Fibroblast of pulmonary artery (primary cell): ENCODE results near the gene CCZ1.
"Not testable (repeated sequence)": the region's sequence is repeated elsewhere in the genome, so short reads cannot be mapped to it uniquely, and the experiment has no call there.

ENCODE experiments used
- DNase-seq: peaks from one replicate; pipeline ENCODE4 v3.0.0-alpha.2; 2010; ENCODE audit warnings: low read depth
- H3K4me3 ChIP-seq: replicated peaks from 2 replicates; pipeline ENCODE4 v1.5.1; 2011; ENCODE audit warnings: low read depth, mild to moderate bottlenecking, control low read depth, low read length, moderate library complexity
- TF ChIP-seq, protein P1 (sequence below): IDR thresholded peaks from 2 replicates; pipeline ENCODE4 v1.5.1; 2011; ENCODE audit warnings: mild to moderate bottlenecking, control low read depth, low read length, inconsistent platforms; ENCODE audit errors: missing control alignments

Gene CCZ1

GRCh38 chr7:5898480-5899224 lies at the start of gene CCZ1:
Gene CCZ1 (plus strand): TSS chr7:5898733. CDS start chr7:5898800, 67 bp downstream.
- H3K4me3 ChIP-seq, result peak within 1 kb of the TSS; percentile 51
- DNase-seq, result peak; percentile 49
- TF ChIP-seq, protein P1, sequence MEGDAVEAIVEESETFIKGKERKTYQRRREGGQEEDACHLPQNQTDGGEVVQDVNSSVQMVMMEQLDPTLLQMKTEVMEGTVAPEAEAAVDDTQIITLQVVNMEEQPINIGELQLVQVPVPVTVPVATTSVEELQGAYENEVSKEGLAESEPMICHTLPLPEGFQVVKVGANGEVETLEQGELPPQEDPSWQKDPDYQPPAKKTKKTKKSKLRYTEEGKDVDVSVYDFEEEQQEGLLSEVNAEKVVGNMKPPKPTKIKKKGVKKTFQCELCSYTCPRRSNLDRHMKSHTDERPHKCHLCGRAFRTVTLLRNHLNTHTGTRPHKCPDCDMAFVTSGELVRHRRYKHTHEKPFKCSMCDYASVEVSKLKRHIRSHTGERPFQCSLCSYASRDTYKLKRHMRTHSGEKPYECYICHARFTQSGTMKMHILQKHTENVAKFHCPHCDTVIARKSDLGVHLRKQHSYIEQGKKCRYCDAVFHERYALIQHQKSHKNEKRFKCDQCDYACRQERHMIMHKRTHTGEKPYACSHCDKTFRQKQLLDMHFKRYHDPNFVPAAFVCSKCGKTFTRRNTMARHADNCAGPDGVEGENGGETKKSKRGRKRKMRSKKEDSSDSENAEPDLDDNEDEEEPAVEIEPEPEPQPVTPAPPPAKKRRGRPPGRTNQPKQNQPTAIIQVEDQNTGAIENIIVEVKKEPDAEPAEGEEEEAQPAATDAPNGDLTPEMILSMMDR, result peak; percentile 15

DNA sequence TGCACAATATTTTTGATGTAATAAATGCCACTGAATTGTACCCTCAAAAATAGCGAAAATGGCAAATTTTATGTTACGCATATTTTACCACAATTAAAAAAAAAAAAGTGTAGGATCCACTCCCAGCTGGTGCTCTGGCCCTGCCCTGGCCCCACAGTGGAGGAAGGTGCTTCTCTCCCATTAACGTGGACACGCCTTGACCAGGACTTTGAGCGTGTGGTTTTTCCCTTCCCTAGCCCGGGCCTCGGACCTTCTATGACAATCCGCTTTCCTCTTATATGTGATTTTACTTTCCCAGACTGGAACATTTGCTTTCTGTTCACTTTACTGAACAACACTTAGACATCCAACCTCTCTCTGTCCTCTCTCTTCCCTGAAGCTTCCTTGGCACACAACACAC lies 47.6 kb upstream of the CCZ1 start:
- TF ChIP-seq, protein P1, result no peak
- DNase-seq, result no peak
- no peak overlapping the region for H3K4me3 ChIP-seq

- no peak overlapping the region for H3K4me3 ChIP-seq
- TF ChIP-seq, protein P1, result no peak
- no peak for DNase-seq
These were observed 43.8 kb upstream of the CCZ1 start for GRCh38 chr7:5854738-5855137.

- DNase-seq, H3K4me3 ChIP-seq: not testable (repeated sequence)
These were observed 41.4 kb upstream of the CCZ1 start for GRCh38 chr7:5857041-5857575.

DNA sequence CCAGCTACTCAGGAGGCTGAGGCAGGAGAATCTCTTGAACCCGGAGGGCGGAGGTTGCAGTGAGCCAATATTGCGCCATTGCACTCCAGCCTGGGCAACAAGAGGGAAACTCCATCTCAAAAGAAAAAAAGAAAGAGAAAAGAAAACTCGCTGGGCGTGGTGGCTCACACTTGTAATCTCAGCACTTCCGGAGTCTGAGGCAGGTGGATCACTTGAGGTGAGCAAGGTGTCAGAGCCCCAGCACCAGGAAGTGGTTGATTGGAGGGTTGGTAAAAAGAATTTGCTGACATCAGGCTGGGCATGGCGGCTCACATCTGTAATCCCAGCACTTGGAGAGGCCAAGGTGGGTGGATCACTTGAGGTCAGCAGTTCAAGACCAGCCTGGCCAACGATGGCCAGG lies 40.0 kb upstream of the CCZ1 start:
- not testable (repeated sequence) for DNase-seq, H3K4me3 ChIP-seq

DNA sequence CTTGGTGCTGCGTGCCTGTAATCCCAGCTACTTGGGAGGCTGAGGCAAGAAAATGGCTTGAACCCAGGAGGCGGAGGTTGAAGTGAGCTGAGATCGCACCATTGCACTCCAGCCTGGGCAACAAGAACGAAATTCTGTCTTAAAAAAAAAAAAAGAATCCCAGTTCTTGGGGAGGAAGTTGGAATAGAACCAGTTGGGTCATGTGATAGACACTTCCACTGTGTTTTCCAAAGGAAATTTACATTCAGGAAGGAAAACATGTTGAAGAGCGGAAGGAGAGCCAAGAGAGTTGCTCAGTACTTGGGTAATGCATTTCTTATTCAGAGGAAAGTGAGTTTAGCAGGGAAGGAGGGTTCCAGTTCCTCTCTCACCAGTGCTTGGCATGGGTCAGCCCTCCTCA lies 37.3 kb upstream of the CCZ1 start:
- H3K4me3 ChIP-seq, DNase-seq: not testable (repeated sequence)

- not testable (repeated sequence) for H3K4me3 ChIP-seq, DNase-seq
These were observed 35.7 kb upstream of the CCZ1 start for GRCh38 chr7:5862753-5863366.

GRCh38 chr7:5865279-5865931 lies 33.1 kb upstream of the CCZ1 start:
- H3K4me3 ChIP-seq, DNase-seq: not testable (repeated sequence)

GRCh38 chr7:5867060-5867459 lies 31.5 kb upstream of the CCZ1 start:
- no peak for DNase-seq
- no peak overlapping the region for H3K4me3 ChIP-seq
- TF ChIP-seq, protein P1, result no peak

- DNase-seq, result not testable (repeated sequence)
These were observed 29.6 kb upstream of the CCZ1 start for GRCh38 chr7:5868928-5869341.

More at GRCh38 chr7:5868928-5869341, 29.6 kb upstream of the CCZ1 start:
- H3K4me3 ChIP-seq, result not testable (repeated sequence)
